Measurements from ENCODE around the gene SUSD2. TPM values are rescaled to one million over a fixed set of nuclear protein-coding genes. Genes with fewer than 3 reads are reported as not detected.

SUSD2 gene
- polyA plus RNA-seq, 1 of the 3 experiments (the other 2 are of a cell fraction) = 0.82 TPM

Other genes starting within 250 kb of the SUSD2 start
- gene GSTT2B, start 220.3 kb upstream of the SUSD2 start, polyA plus RNA-seq (2012; rRNA removed) = 32.2 and 32.8 TPM in 2 replicates
- 1.6 and 2.0 TPM in 2 replicates for gene DDTL, start 214.6 kb upstream of the SUSD2 start, polyA plus RNA-seq (2012; rRNA removed)
- gene DDT, start 207.0 kb upstream of the SUSD2 start, polyA plus RNA-seq (2012; rRNA removed) = 181 and 198 TPM in 2 replicates
- gene GSTT2, start 201.4 kb upstream of the SUSD2 start, polyA plus RNA-seq (2012; rRNA removed) = 3.7 and 6.3 TPM in 2 replicates
- gene GSTT4, start 176.0 kb upstream of the SUSD2 start, polyA plus RNA-seq (2012; rRNA removed) = not detected in 2 replicates
- gene CABIN1, start 170.2 kb upstream of the SUSD2 start, polyA plus RNA-seq (2012; rRNA removed) = 6.1 and 7.3 TPM in 2 replicates
- gene GGT5, start 63.6 kb downstream of the SUSD2 start, polyA plus RNA-seq (2012; rRNA removed) = 3.3 and 4.6 TPM in 2 replicates
- gene SPECC1L, start 89.3 kb downstream of the SUSD2 start, polyA plus RNA-seq (2012; rRNA removed) = 22.9 and 25.9 TPM in 2 replicates
- gene ADORA2A, start 246.1 kb downstream of the SUSD2 start, polyA plus RNA-seq (2012; rRNA removed) = 9.3 and 12.0 TPM in 2 replicates

All from SK-N-SH (cell line).